Activated T-helper 2 cell treated with anti-CD3 and anti-CD28 coated beads, Interferon-gamma antibody, Interleukin-2, Interleukin-4, amounts not matched to agents 10 μg/mL and 5 μg/mL and 100 μg/mL, durations not matched to agents 14 hours and 24 hours and 36 hours (primary cell): ENCODE measurements around the gene RABL3. TPM values are rescaled to one million over a fixed set of nuclear protein-coding genes. Genes with fewer than 3 reads are reported as not detected.
A peak's percentile ranks its signal among the peaks of the same experiment; 100 is the strongest.
"Not testable (repeated sequence)": the region's sequence is repeated elsewhere in the genome, so short reads cannot be mapped to it uniquely, and the experiment has no call there.

Source experiments
- DNase-seq: peaks from one replicate; pipeline ENCODE4 v3.0.0; 2021; ENCODE audit warnings: low spot score
- H3K27ac Mint-ChIP-seq: one replicate; pipeline ENCODE4 v1.8.0; 2021; ENCODE audit warnings: mixed read lengths
- H3K27me3 Mint-ChIP-seq: one replicate; pipeline ENCODE4 v1.8.0; 2021; ENCODE audit warnings: low read depth, mixed read lengths
- H3K36me3 Mint-ChIP-seq: one replicate; pipeline ENCODE4 v1.8.0; 2021; ENCODE audit warnings: low read depth, mixed read lengths
- H3K4me1 Mint-ChIP-seq: one replicate; pipeline ENCODE4 v1.8.0; 2021; ENCODE audit warnings: low read depth, mixed read lengths
- H3K4me3 Mint-ChIP-seq: one replicate; pipeline ENCODE4 v1.8.0; 2021; ENCODE audit warnings: low read depth, mild to moderate bottlenecking, moderate library complexity, mixed read lengths
- H3K9me3 Mint-ChIP-seq: one replicate; pipeline ENCODE4 v1.8.0; 2021; ENCODE audit warnings: mixed read lengths
- intact Hi-C: fragments of 100-400 bp; cut with micrococcal nuclease; formaldehyde crosslinking; loops from one replicate; pipeline ENCODE4 v1.15.1; 2023
- total RNA-seq: library from RNA; stranded (reverse); gene quantifications from 2 replicates; pipeline ENCODE4 v1.2.3, GENCODE V29; 2022

Gene RABL3
- total RNA-seq, 1 donor from 2014 or later: 30.8 TPM

- DNase-seq: no peak
- Mint-ChIP-seq H3K27me3 (no peaks in the 10 kb centered on the region), H3K4me3 (peak overlapping the region; percentile 95), H3K4me1 (peaks cover 15% of the 10 kb centered on the region), H3K36me3 (peaks cover 32% of the 10 kb centered on the region), H3K27ac (peak overlapping the region; percentile 97), H3K9me3 (peaks cover 5% of the 10 kb centered on the region)
- intact Hi-C loops: loop anchor here (1.0 to 10.0 kb wide), 4 partner anchors 32 to 1277 kb away; partner anchors contain the start of genes NDUFB4, POGLUT1 and TMEM39A
Observed at GRCh38 chr3:120741837-120742197, 499 bp downstream of the RABL3 start.

- H3K27ac Mint-ChIP-seq: peak overlapping the region; percentile 73
- H3K9me3 Mint-ChIP-seq: peaks cover 7% of the 10 kb centered on the region
- intact Hi-C loops: loop anchor here (10.0 kb wide), 1 partner anchor 1277 kb away; the partner anchor contains the start of genes POGLUT1 and TMEM39A
- peaks cover 15% of the 10 kb centered on the region for H3K4me1 Mint-ChIP-seq
- H3K27me3 Mint-ChIP-seq: no peaks in the 10 kb centered on the region
- H3K36me3 Mint-ChIP-seq: peaks cover 30% of the 10 kb centered on the region
- no peak for DNase-seq
- H3K4me3 Mint-ChIP-seq: peak overlapping the region; percentile 95
Observed at GRCh38 chr3:120741320-120741719, 996 bp downstream of the RABL3 start.

GRCh38 chr3:120738006-120738405 is 4.3 kb downstream of the RABL3 start:
- peaks cover 31% of the 10 kb centered on the region for H3K36me3 Mint-ChIP-seq
- peaks cover 16% of the 10 kb centered on the region for H3K9me3 Mint-ChIP-seq
- H3K27me3 Mint-ChIP-seq, H3K4me3 Mint-ChIP-seq, H3K27ac Mint-ChIP-seq, H3K4me1 Mint-ChIP-seq, intact Hi-C loops, DNase-seq: not testable (repeated sequence)

GRCh38 chr3:120730576-120731542 is 11.5 kb downstream of the RABL3 start:
- peaks cover 17% of the 10 kb centered on the region for H3K36me3 Mint-ChIP-seq
- H3K27ac Mint-ChIP-seq: no peak overlapping the region
- no peak for DNase-seq
- H3K9me3 Mint-ChIP-seq: peaks cover 4% of the 10 kb centered on the region
- H3K27me3 Mint-ChIP-seq: no peaks in the 10 kb centered on the region
- intact Hi-C loops: no loop called here
- no peaks in the 10 kb centered on the region for H3K4me1 Mint-ChIP-seq
- H3K4me3 Mint-ChIP-seq: no peak overlapping the region

- DNase-seq: no peak
- no peaks in the 10 kb centered on the region for H3K4me1 Mint-ChIP-seq
Observed at GRCh38 chr3:120726791-120727190, 15.5 kb downstream of the RABL3 start.

GRCh38 chr3:120719167-120719834 is 23.0 kb downstream of the RABL3 start:
- H3K9me3 Mint-ChIP-seq, H3K27me3 Mint-ChIP-seq, intact Hi-C loops, H3K27ac Mint-ChIP-seq: not testable (repeated sequence)
- peak; percentile 73 for DNase-seq
- H3K4me1 Mint-ChIP-seq: peaks cover 25% of the 10 kb centered on the region
- peak overlapping the region; percentile 15 for H3K4me3 Mint-ChIP-seq
- H3K36me3 Mint-ChIP-seq: peaks cover 25% of the 10 kb centered on the region

More at GRCh38 chr3:120726791-120727190, 15.5 kb downstream of the RABL3 start:
- no peak overlapping the region for H3K27ac Mint-ChIP-seq
- no peak overlapping the region for H3K4me3 Mint-ChIP-seq
- intact Hi-C loops: no loop called here
- H3K9me3 Mint-ChIP-seq: no peaks in the 10 kb centered on the region
- no peaks in the 10 kb centered on the region for H3K27me3 Mint-ChIP-seq
- peaks cover 31% of the 10 kb centered on the region for H3K36me3 Mint-ChIP-seq

- no peak for DNase-seq
- peaks cover 2% of the 10 kb centered on the region for H3K4me1 Mint-ChIP-seq
- H3K27me3 Mint-ChIP-seq: no peaks in the 10 kb centered on the region
- no peak overlapping the region for H3K27ac Mint-ChIP-seq
- intact Hi-C loops: no loop called here
- H3K36me3 Mint-ChIP-seq: peaks cover 3% of the 10 kb centered on the region
- no peak overlapping the region for H3K4me3 Mint-ChIP-seq
- H3K9me3 Mint-ChIP-seq: no peaks in the 10 kb centered on the region
Observed at GRCh38 chr3:120713262-120713661, 29.1 kb downstream of the RABL3 start.

- Mint-ChIP-seq H3K4me3 (no peak overlapping the region), H3K36me3 (peaks cover 19% of the 10 kb centered on the region), H3K27me3 (no peaks in the 10 kb centered on the region), H3K4me1 (no peaks in the 10 kb centered on the region), H3K9me3 (no peaks in the 10 kb centered on the region), H3K27ac (no peak overlapping the region)
- intact Hi-C loops: no loop called here
- no peak for DNase-seq
Observed at GRCh38 chr3:120710369-120710768, 31.9 kb downstream of the RABL3 start.

- peaks cover 35% of the 10 kb centered on the region for H3K36me3 Mint-ChIP-seq
- H3K27ac Mint-ChIP-seq: no peak overlapping the region
- H3K4me3 Mint-ChIP-seq: no peak overlapping the region
- intact Hi-C loops: no loop called here
- DNase-seq: no peak
- H3K4me1 Mint-ChIP-seq: no peaks in the 10 kb centered on the region
- no peaks in the 10 kb centered on the region for H3K27me3 Mint-ChIP-seq
- peaks cover 11% of the 10 kb centered on the region for H3K9me3 Mint-ChIP-seq
Observed at GRCh38 chr3:120708408-120708807, 33.9 kb downstream of the RABL3 start.

GRCh38 chr3:120706950-120707349 is 35.4 kb downstream of the RABL3 start:
- no peak for DNase-seq
- Mint-ChIP-seq H3K4me3 (no peak overlapping the region), H3K27ac (no peak overlapping the region), H3K9me3 (peaks cover 17% of the 10 kb centered on the region), H3K36me3 (peaks cover 47% of the 10 kb centered on the region), H3K27me3 (no peaks in the 10 kb centered on the region), H3K4me1 (no peaks in the 10 kb centered on the region)
- intact Hi-C loops: no loop called here

GRCh38 chr3:120705884-120706582 is 36.3 kb downstream of the RABL3 start:
- intact Hi-C loops: no loop called here
- Mint-ChIP-seq H3K9me3 (peaks cover 17% of the 10 kb centered on the region), H3K4me1 (no peaks in the 10 kb centered on the region), H3K27me3 (no peaks in the 10 kb centered on the region), H3K27ac (no peak overlapping the region), H3K4me3 (no peak overlapping the region), H3K36me3 (peaks cover 50% of the 10 kb centered on the region)
- DNase-seq: no peak

GRCh38 chr3:120699333-120699732 is 43.0 kb downstream of the RABL3 start:
- Mint-ChIP-seq H3K9me3 (peaks cover 16% of the 10 kb centered on the region), H3K27me3 (no peaks in the 10 kb centered on the region), H3K27ac (no peak overlapping the region), H3K36me3 (peaks cover 25% of the 10 kb centered on the region), H3K4me1 (no peaks in the 10 kb centered on the region), H3K4me3 (no peak overlapping the region)
- intact Hi-C loops: no loop called here
- DNase-seq: no peak
